ENCODE measurements around the gene THADA.
"Not testable (repeated sequence)": the region's sequence is repeated elsewhere in the genome, so short reads cannot be mapped to it uniquely, and the experiment has no call there.

The THADA gene

DNA sequence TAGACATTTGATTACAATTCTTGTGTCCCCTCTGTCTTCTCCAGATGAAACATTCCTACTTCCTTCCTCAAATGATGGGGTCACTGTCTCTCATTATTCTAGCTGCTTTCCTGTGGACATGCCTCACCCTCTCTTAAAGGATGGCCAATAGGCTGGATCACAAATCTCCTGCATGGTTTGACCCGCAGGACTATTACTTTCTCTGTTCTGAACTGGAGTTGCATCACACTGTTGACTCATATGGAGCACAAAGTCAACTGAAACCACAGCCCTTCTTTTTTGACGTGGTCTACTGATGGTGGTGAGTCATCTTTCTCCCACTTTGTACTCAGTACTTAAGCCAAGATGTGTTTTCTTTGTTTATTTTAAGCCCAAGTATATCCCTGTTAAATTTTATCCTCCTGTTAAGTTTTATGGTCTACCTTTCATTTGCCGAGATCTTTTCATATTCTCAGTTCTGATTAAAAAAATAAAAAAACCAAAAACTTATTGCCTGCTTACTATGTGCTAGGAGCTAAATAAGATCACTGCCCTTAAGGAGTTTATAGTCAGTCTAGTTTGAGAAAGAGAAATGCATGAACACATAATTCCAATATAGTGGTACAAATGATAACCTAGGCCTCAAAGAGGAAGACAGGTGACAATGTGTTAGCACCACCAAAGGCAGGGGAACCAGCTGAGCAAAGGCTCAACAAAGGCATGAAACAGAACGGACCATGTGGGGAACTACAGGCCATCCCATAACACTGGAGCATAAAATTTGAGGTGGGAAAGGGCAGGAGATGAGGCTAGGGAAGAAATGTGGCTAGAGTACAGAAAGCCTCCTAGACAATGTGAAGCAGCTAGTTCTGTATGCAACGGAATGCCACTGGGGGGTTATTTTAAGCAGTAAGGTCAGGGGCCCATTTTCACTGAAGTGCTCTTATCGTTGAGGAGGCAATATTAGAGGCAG lies 301.8 kb downstream of the THADA start:
- DNase-seq = peak; percentile 91 to 92

DNA sequence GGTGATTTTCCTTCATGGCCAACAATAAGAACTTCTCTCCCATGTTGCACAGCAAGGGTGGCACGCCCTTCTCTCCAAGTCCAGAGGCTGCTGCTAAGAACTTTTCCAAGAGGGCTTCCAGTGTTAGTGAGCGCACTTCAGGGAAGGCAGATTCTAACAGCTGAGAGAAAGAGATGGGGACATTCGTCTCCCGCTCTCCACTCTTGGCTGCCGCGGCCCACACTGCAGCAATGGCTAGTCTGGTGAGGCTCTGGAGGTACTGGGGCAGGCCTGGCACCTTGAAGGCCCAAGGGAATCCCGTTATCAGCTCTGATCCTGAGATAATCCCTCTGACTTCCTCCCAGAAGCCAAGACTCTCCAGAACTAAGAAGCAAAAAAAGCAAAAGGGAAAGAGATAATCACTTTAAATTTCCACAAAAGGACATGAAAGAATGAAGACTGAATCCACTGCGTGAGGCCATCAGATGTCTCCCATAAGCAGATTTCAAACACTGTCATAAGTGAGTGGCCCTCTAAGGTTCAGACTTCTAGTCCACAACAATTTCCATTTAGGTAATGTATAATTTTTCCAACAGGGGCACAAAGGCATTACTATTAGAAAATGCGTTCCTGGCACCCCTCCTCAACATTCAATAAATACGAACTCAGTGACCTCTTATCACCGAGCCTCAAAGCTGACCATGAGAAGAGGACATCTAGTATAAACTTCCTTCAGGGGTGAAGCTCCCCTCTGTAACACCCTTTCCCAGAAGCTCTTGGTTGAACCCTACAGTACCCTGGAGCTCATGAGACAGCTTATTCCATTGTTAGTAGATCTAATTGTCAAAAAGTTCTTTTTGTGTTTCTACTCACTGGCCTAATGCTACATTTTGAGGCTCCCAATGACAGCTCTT lies 302.7 kb downstream of the THADA start:
- DNase-seq = no peak

DNA sequence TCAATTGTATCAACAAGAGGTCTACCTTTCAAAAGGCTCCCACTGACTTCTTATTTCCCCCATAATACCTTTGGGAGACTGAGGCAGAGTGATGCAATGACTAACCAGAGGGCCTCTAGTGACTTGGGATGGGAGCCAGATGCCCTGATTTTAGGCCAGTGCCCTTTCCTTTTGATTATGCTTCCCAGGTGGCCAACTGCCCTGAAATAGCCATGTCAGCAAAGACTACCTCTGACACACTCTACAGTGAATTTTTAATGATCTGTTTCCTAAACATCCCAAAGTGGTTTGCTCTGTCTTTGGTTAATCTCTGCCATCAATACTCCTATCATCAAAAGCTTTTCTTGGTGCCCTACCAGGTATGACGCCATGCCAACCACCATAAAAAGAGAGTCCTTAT lies 303.5 kb downstream of the THADA start:
- DNase-seq = no peak

DNA sequence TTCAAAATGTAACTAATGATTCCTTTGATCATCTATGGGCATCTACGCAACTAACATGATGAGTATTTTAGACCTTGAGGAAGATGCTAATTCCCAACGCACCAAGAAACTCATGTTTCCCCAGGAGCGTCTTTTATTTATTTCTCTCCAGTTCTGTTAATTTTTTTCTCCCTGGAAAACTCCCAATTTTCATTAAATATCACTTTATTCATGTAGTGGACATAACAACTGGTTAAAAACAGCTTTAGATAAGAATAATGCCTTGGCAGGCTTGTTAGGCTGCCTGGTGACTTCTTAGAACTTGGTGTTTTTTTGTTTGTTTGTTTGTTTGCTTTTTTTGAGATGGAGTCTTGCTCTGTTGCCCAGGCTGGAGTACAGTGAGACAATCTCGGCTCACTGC lies 306.5 kb downstream of the THADA start:
- DNase-seq = no peak

DNA sequence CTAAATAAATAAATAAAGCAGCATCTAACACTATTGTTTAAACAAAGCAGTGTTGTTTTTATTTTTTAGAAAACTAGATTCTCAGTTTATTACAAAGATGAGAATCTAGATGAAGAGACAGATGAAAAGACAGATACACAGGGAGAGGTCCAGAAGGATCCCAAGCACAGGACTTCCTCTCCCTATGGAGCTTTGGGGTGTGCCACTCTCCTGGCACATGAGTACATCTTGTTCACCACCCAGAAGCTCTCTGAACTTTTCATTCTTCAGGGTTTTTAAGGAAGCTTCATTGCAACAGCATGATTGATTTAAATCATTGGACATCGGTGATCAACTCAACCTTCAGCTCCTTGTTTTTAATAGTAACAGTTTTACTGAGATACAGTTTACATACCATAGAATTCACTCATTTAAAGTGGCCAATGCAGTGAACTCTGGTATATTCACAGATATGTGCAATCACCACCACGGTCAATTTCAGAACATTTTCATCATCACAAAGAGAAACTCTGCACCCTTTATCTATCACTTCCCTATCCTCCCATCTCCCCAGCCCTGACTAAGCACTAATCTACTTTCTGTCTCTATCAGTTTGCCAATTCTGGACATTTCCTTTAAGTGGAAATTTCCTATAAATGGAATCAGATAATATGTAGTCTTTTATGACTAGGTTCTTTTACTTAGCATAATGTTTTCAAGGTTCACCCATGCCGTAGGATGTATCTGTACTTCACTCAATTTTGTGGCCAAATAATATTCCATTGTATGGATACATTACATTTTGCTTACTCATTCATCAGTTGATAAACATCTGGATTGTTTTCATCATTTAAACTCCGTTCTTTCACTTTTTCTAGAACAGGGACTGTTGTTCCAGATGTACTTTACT lies 307.2 kb downstream of the THADA start:
- DNase-seq = peak in 1 of 2 donors; percentile 37

GRCh38 chr2:43285987-43286386 lies 309.9 kb downstream of the THADA start:
- DNase-seq = peak in 1 of 2 donors; percentile 10

DNA sequence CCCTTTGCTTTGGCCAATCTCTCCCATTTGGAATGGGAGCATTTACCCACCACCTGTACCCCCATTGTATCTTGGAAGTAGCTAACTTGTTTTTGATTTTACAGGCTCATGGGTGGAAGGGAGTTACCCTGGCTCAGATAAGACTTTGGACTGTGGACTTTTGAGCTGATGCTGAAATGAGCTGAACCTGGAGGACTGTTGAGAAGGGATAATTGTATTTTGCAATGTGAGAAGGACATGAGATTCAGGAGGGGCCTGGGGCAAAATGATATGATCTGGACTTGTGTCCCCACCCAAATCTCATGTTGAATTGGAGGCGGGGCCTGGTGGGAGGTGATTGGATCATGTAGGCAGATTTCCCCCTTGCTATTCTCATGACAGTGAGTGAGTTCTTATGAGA lies 310.9 kb downstream of the THADA start:
- no peak for DNase-seq

DNA sequence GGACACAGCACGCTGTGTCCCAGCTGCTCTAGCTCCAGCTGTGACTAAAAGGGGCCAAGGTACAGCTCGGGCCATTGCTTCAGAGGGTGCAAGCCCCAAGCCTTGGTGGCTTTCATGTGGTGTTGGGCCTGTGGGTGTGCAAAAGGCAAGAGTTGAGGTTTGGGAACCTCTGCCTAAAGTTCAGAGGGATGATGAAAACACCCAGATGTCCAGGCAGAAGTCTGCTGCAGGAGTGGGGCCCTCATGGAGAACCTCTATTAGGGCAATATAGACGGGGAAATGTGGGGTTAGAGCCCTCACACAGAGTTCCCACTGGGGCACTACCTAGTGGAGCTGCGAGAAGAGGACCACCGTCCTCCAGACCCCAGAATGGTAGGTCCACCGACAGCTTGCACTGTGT lies 311.5 kb downstream of the THADA start:
- DNase-seq = not testable (repeated sequence)

DNA sequence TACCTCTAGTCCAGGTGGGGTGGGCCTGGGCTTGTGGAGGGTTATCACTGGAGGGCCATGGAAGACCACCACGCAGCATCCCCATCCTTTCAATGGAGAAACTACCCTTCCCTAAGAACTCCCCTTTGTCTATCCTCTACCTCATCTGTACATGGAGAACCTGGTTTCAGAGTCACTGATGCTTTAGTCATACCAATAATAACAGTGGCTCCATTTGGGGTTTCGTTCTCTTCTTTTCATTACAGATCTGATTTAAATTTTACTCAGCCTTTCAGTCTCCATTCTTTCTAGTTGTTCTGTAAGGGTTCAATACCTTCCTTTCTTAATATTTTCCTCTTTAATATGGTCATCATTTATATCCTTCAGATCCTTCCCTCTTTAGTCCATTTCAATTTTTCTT lies 314.8 kb downstream of the THADA start:
- no peak for DNase-seq

DNA sequence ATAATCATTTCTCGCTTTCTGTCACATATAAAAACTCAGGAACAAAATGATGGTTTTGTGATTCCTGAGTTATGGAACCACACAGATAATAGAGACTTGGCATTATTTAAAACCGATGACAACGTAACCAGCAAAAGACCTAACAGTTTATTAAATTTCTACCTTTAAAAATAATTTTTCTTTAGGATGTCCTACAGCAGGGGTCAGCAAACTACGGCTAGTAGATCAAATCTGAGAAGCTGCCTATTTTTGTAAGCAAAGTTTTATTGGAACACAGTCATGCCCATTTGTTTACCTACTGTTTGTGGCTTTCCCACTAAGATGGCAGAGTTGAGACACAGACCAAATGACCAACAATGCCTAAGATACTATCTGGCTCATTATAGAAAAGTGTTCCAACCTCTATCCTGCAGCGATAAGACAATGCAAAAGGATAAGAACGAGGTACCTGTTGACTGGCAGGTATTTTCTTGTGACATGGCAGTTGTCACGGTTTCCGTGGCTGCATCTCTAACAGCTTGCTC lies 316.5 kb downstream of the THADA start:
- DNase-seq = no peak

- DNase-seq = no peak
Observed at GRCh38 chr2:43278564-43279220, 317.1 kb downstream of the THADA start.

DNA sequence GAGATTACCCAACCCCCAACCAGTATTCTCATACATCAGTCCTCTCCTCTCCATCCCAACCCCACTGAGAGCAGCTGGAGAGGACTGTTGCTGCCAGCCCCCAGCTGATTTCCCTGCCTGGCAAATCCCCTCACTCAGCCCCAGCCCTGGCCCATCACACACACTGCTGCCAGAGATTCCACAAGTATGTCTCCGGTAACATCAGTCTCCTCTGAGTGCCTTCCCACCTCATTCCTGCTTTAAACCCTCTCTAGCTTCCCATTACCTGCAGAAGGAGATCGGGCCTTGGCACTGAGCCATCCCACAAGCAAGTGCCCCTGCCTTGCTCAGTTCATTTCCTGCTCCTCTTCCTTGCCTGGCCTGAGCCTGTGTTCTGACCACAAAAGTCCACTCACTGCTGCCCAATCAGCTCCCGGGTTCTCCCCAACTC lies 318.9 kb downstream of the THADA start:
- no peak for DNase-seq

- DNase-seq = no peak
Observed at GRCh38 chr2:43276266-43276941, 319.4 kb downstream of the THADA start.

- DNase-seq = no peak
Observed at GRCh38 chr2:43274721-43275120, 321.1 kb downstream of the THADA start.

GRCh38 chr2:43274055-43274454 lies 321.8 kb downstream of the THADA start:
- no peak for DNase-seq

DNA sequence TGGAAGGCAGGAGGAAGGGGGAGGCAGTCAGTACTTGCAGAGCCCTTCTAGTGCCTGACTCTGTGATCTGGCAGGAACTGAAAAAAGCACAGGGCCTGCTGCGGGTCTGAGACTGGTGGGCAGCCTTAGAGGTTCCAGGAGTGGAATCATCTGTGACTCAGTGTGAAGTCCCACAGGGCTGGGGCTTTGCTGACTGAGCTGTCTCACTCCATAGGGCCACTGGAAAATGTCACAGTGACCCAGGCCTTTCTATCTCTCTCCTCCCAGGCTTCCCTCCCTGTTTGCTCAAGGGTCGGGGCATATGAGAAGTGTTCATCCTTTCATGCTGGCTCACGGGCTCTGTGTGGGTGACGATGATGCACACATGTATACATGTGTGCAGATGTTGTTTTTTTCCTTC lies 322.3 kb downstream of the THADA start:
- DNase-seq = peak; percentile 26 to 53

GRCh38 chr2:43270930-43271615 lies 324.8 kb downstream of the THADA start:
- DNase-seq = no peak

DNA sequence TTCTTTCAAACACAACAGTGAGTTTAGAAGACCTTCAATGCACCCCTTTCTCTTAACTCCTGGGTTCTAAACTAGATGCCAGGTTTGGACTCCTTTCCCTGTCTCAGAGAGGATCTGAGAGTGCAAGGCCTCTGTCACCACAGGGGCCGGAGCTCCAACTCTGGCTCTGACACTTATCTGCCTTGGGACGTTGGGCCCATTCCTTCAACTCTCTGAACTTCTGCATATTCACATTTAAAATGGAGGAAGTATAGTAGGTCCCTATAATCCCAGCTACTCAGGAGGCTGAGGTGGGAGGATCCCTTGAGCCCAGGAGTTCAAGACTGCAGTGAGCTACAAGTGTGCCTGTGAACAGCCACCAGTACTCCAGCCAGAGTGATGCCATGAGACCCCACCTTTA lies 325.4 kb downstream of the THADA start:
- peak in 1 of 2 donors; percentile 21 for DNase-seq

GRCh38 chr2:43269706-43270105 lies 326.1 kb downstream of the THADA start:
- no peak for DNase-seq

GRCh38 chr2:43269074-43269572 lies 326.7 kb downstream of the THADA start:
- DNase-seq = peak in 1 of 2 donors; percentile 31

Data from inflammatory macrophage (primary cell).